Osteoblast (primary cell): ENCODE measurements around the gene UBA52. TPM values are rescaled to one million over a fixed set of nuclear protein-coding genes. Genes with fewer than 3 reads are reported as not detected.

Source experiments
- DNase-seq: peaks from one replicate; pipeline ENCODE4 v3.0.0; 2011; ENCODE audit warnings: low spot score, mixed read lengths; ENCODE audit not compliant: insufficient read length; ENCODE audit errors: missing footprints
- H2AFZ ChIP-seq: 2 replicates; pipeline ENCODE4 v1.6.0; 2011; ENCODE audit warnings: mild to moderate bottlenecking, low read length
- H3K27ac ChIP-seq: 2 replicates; pipeline ENCODE4 v1.5.1; 2011; ENCODE audit warnings: mild to moderate bottlenecking, low read depth, low read length, moderate library complexity
- H3K27me3 ChIP-seq: 2 replicates; pipeline ENCODE4 v1.6.0; 2012; ENCODE audit warnings: mild to moderate bottlenecking, control low read depth, inconsistent platforms, low read length, moderate library complexity; ENCODE audit not compliant: insufficient read depth
- H3K36me3 ChIP-seq: 2 replicates; pipeline ENCODE4 v1.5.1; 2011; ENCODE audit warnings: mild to moderate bottlenecking, low read length, control low read depth, moderate library complexity; ENCODE audit not compliant: insufficient read depth
- H3K4me1 ChIP-seq: 2 replicates; pipeline ENCODE4 v1.5.1; 2011; ENCODE audit warnings: mild to moderate bottlenecking, low read length, control low read depth, moderate library complexity; ENCODE audit not compliant: insufficient read depth
- H3K4me2 ChIP-seq: 2 replicates; pipeline ENCODE4 v1.6.0; 2011; ENCODE audit warnings: mild to moderate bottlenecking, low read length; ENCODE audit not compliant: insufficient read depth
- H3K4me3 ChIP-seq: fragments of 200-600 bp; sonication (generic); 3 replicates; pipeline ENCODE4 v1.5.1; 2012; ENCODE audit warnings: mild to moderate bottlenecking, low read length, inconsistent platforms; ENCODE audit not compliant: insufficient read depth
- H3K79me2 ChIP-seq: 2 replicates; pipeline ENCODE4 v1.6.0; 2012; ENCODE audit warnings: mild to moderate bottlenecking, low read length, control low read depth, inconsistent platforms; ENCODE audit not compliant: insufficient read depth
- H3K9me3 ChIP-seq: 2 replicates; pipeline ENCODE4 v1.5.1; 2011; ENCODE audit warnings: low read depth, low read length, control low read depth
- H4K20me1 ChIP-seq: 2 replicates; pipeline ENCODE4 v1.6.0; 2012; ENCODE audit warnings: mild to moderate bottlenecking, low read length, control low read depth; ENCODE audit not compliant: insufficient read depth
- total RNA-seq: library from RNA; depleted of rRNA; stranded (reverse); fragments of >200 nt; gene quantifications from 2 replicates; pipeline ENCODE4 v1.2.3, GENCODE V29; 2012
- TF ChIP-seq, protein P1 (sequence below): IDR thresholded peaks from 2 replicates; pipeline ENCODE4 v1.5.1; 2011; ENCODE audit warnings: mild to moderate bottlenecking, low read depth, low read length, moderate library complexity; ENCODE audit errors: extremely low read depth

The UBA52 gene
- total RNA-seq, 1 donor: 554 TPM

- peaks cover 20% of the 10 kb centered on the region for H3K4me1 ChIP-seq
- no peaks in the 10 kb centered on the region for H3K9me3 ChIP-seq
- H4K20me1 ChIP-seq: peaks cover 4% of the 10 kb centered on the region
- peak within 1 kb of the TSS; percentile 94 for H3K27ac ChIP-seq
- H2AFZ ChIP-seq: peak within 1 kb of the TSS; percentile 83
- DNase-seq: peak; percentile 99
- H3K4me2 ChIP-seq: peak within 1 kb of the TSS; percentile 100
- H3K79me2 ChIP-seq: peaks cover 42% of the 10 kb centered on the region
- no peaks in the 10 kb centered on the region for H3K36me3 ChIP-seq
- H3K27me3 ChIP-seq: no peaks in the 10 kb centered on the region
- TF ChIP-seq, protein P1, sequence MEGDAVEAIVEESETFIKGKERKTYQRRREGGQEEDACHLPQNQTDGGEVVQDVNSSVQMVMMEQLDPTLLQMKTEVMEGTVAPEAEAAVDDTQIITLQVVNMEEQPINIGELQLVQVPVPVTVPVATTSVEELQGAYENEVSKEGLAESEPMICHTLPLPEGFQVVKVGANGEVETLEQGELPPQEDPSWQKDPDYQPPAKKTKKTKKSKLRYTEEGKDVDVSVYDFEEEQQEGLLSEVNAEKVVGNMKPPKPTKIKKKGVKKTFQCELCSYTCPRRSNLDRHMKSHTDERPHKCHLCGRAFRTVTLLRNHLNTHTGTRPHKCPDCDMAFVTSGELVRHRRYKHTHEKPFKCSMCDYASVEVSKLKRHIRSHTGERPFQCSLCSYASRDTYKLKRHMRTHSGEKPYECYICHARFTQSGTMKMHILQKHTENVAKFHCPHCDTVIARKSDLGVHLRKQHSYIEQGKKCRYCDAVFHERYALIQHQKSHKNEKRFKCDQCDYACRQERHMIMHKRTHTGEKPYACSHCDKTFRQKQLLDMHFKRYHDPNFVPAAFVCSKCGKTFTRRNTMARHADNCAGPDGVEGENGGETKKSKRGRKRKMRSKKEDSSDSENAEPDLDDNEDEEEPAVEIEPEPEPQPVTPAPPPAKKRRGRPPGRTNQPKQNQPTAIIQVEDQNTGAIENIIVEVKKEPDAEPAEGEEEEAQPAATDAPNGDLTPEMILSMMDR: no peak
- peak within 1 kb of the TSS; percentile 98 for H3K4me3 ChIP-seq
These were observed 14.1 kb upstream of the UBA52 start, which contains the start of gene KXD1 for GRCh38 chr19:18557411-18558201. Gene KXD1, plus strand, starts transcription at chr19:18557870. Its CDS starts 4,187 bp downstream, at chr19:18562057.

DNA sequence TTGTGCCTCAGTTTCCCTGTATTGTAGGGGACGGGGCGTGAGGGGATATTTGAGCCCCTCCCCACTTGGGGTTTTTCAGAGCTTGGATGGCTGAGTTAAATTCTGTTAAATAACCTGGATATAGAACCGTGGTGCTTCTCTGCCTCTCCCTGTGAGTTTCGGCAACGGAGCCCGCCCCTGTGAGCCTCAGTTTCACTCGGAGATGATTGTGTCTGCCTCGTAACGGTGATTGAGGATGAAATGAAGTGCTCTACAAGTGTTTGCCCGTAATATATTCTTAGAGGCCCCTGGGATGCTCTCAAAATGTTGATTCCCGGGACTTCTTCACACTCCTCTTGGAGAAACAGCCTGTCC is 13.5 kb upstream of the UBA52 start:
- Histone ChIP-seq H3K4me2 (peak overlapping the region; percentile 100), H4K20me1 (peaks cover 4% of the 10 kb centered on the region), H3K27me3 (no peaks in the 10 kb centered on the region), H3K4me1 (peaks cover 24% of the 10 kb centered on the region), H3K9me3 (no peaks in the 10 kb centered on the region), H2AFZ (peak overlapping the region; percentile 18), H3K79me2 (peaks cover 42% of the 10 kb centered on the region), H3K27ac (peak overlapping the region; percentile 94), H3K4me3 (peak overlapping the region; percentile 98), H3K36me3 (peaks cover 4% of the 10 kb centered on the region)
- TF ChIP-seq, protein P1: no peak
- DNase-seq: no peak

DNA sequence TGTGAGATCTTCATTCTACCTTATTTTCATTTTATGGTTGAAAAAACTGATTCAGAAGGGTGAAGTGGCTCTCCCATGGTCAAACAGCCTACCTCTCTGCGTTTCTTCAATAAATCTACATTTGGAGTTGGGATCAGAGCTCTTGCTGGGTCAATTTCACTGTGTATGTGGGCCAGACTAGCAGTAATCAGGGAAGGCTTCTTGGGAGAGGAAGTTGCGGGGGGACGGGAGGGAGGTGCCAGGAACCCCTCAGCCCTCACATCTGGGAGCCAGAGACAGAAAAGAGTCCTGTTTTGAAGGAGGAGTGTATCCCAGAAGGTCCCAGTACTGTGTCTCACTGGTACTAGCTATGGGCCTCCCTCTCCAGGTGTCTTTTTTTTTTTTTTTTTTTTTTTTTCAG is 13.1 kb upstream of the UBA52 start:
- Histone ChIP-seq H3K4me1 (peaks cover 24% of the 10 kb centered on the region), H3K27ac (peak overlapping the region; percentile 94)

GRCh38 chr19:18559685-18560084 is 12.0 kb upstream of the UBA52 start:
- Histone ChIP-seq H3K4me1 (peaks cover 24% of the 10 kb centered on the region), H3K27me3 (no peaks in the 10 kb centered on the region), H4K20me1 (peaks cover 4% of the 10 kb centered on the region), H2AFZ (no peak overlapping the region), H3K36me3 (peaks cover 16% of the 10 kb centered on the region), H3K27ac (no peak overlapping the region), H3K4me2 (no peak overlapping the region), H3K79me2 (peaks cover 45% of the 10 kb centered on the region), H3K9me3 (no peaks in the 10 kb centered on the region), H3K4me3 (no peak overlapping the region)
- TF ChIP-seq, protein P1: no peak
- no peak for DNase-seq

More for the DNA sequence above, 13.1 kb upstream of the UBA52 start:
- peaks cover 4% of the 10 kb centered on the region for H4K20me1 ChIP-seq
- no peaks in the 10 kb centered on the region for H3K27me3 ChIP-seq
- no peaks in the 10 kb centered on the region for H3K9me3 ChIP-seq
- TF ChIP-seq, protein P1: no peak
- DNase-seq: peak; percentile 29
- H3K4me3 ChIP-seq: peak overlapping the region; percentile 98
- H3K4me2 ChIP-seq: peak overlapping the region; percentile 100
- peaks cover 6% of the 10 kb centered on the region for H3K36me3 ChIP-seq
- H3K79me2 ChIP-seq: peaks cover 42% of the 10 kb centered on the region
- peak overlapping the region; percentile 18 for H2AFZ ChIP-seq
